HG03354 (cell line): ENCODE measurements around the gene IL17B.
"Not testable (repeated sequence)": the region's sequence is repeated elsewhere in the genome, so short reads cannot be mapped to it uniquely, and the experiment has no call there.

Source experiments
- ATAC-seq: cut with Tn5 transposase; IDR thresholded peaks from one replicate; pipeline ENCODE4 v1.9.1; 2021; ENCODE audit warnings: mild to moderate bottlenecking; ENCODE audit not compliant: unreplicated experiment, poor library complexity, severe bottlenecking

Gene IL17B

GRCh38 chr5:149403923-149404745, 25.0 kb upstream of the IL17B start:
- no peak for ATAC-seq

GRCh38 chr5:149402291-149402690, 23.2 kb upstream of the IL17B start:
- ATAC-seq = no peak

- ATAC-seq = no peak
Measured at GRCh38 chr5:149401051-149401450, 22.0 kb upstream of the IL17B start.

- no peak for ATAC-seq
Measured at GRCh38 chr5:149400304-149400703, 21.2 kb upstream of the IL17B start.

- no peak for ATAC-seq
Measured at GRCh38 chr5:149399775-149400174, 20.7 kb upstream of the IL17B start.

- ATAC-seq = not testable (repeated sequence)
Measured at GRCh38 chr5:149398747-149399266, 19.7 kb upstream of the IL17B start.

GRCh38 chr5:149397530-149397929, 18.4 kb upstream of the IL17B start:
- no peak for ATAC-seq

- ATAC-seq = not testable (repeated sequence)
Measured at GRCh38 chr5:149394996-149395395, 15.9 kb upstream of the IL17B start.

- no peak for ATAC-seq
Measured at GRCh38 chr5:149392718-149393117, 13.6 kb upstream of the IL17B start.

- no peak for ATAC-seq
Measured at GRCh38 chr5:149391524-149391923, 12.4 kb upstream of the IL17B start.

GRCh38 chr5:149391076-149391475, 12.0 kb upstream of the IL17B start:
- ATAC-seq = not testable (repeated sequence)

- ATAC-seq = no peak
Measured at GRCh38 chr5:149389552-149390495, 10.7 kb upstream of the IL17B start.

- no peak for ATAC-seq
Measured at GRCh38 chr5:149388498-149389190, 9.6 kb upstream of the IL17B start.

- no peak for ATAC-seq
Measured at GRCh38 chr5:149387982-149388381, 8.9 kb upstream of the IL17B start.

GRCh38 chr5:149387081-149387631, 8.1 kb upstream of the IL17B start:
- no peak for ATAC-seq

GRCh38 chr5:149386166-149386565, 7.1 kb upstream of the IL17B start:
- no peak for ATAC-seq

- no peak for ATAC-seq
Measured at GRCh38 chr5:149383399-149383798, 4.3 kb upstream of the IL17B start.

GRCh38 chr5:149382517-149383220, 3.6 kb upstream of the IL17B start:
- no peak for ATAC-seq

GRCh38 chr5:149381986-149382338, 2.9 kb upstream of the IL17B start:
- ATAC-seq = peak; percentile 85
